Tibial nerve (tissue), 3 donors: ENCODE measurements around the gene LRFN2.

ENCODE experiments used
- CTCF ChIP-seq, 5 experiments: fragments of 200-600 bp in 3 of 5; fragments of 450-650 bp in 2 of 5; sonication (generic) in 3 of 5; IDR thresholded peaks; one replicate each; pipeline ENCODE4 v1.5.1; 2016 to 2019; ENCODE audit warnings: antibody characterized with exemption in 5 of 5, mild to moderate bottlenecking in 3 of 5, moderate library complexity in 2 of 5
- POLR2A ChIP-seq, 2 donors: fragments of 450-650 bp; IDR thresholded peaks; one replicate each; pipeline ENCODE4 v1.6.1; 2017; ENCODE audit warnings: antibody characterized with exemption in 2 of 2, mild to moderate bottlenecking in 2 of 2, moderate library complexity in 2 of 2

- no peak for TF ChIP-seq CTCF (IDR thresholded peaks at IDR 0.05)
- TF ChIP-seq POLR2A (IDR thresholded peaks at IDR 0.05) = no peak
Measured at GRCh38 chr6:40606526-40606925, 19.4 kb upstream of the LRFN2 start.
